Fibroblast of pulmonary artery (primary cell): ENCODE measurements around the gene SPA17.

Experiments
- DNase-seq: peaks from one replicate; pipeline ENCODE4 v3.0.0-alpha.2; 2010; ENCODE audit warnings: low read depth
- H3K4me3 ChIP-seq: replicated peaks from 2 replicates; pipeline ENCODE4 v1.5.1; 2011; ENCODE audit warnings: low read depth, mild to moderate bottlenecking, control low read depth, low read length, moderate library complexity
- CTCF ChIP-seq: IDR thresholded peaks from 2 replicates; pipeline ENCODE4 v1.5.1; 2011; ENCODE audit warnings: mild to moderate bottlenecking, control low read depth, low read length, inconsistent platforms; ENCODE audit errors: missing control alignments

Gene SPA17

GRCh38 chr11:124717786-124718651 lies 44.3 kb downstream of the SPA17 start:
- TF ChIP-seq CTCF: no peak
- peak; percentile 44 for DNase-seq
- H3K4me3 ChIP-seq: peak overlapping the region; percentile 41

- DNase-seq: no peak
- TF ChIP-seq CTCF: no peak
- H3K4me3 ChIP-seq: no peak overlapping the region
Observed at GRCh38 chr11:124718801-124719200, 45.1 kb downstream of the SPA17 start.

- H3K4me3 ChIP-seq: no peak overlapping the region
- no peak for DNase-seq
- no peak for TF ChIP-seq CTCF
Observed at GRCh38 chr11:124719534-124719933, 45.8 kb downstream of the SPA17 start.

GRCh38 chr11:124722176-124722575 lies 48.5 kb downstream of the SPA17 start:
- H3K4me3 ChIP-seq: no peak overlapping the region
- DNase-seq: no peak
- no peak for TF ChIP-seq CTCF

- DNase-seq: no peak
- TF ChIP-seq CTCF: no peak
- H3K4me3 ChIP-seq: peak overlapping the region; percentile 13
Observed at GRCh38 chr11:124724979-124725718, 51.4 kb downstream of the SPA17 start.

GRCh38 chr11:124725719-124726105 lies 52.0 kb downstream of the SPA17 start:
- peak overlapping the region; percentile 13 for H3K4me3 ChIP-seq
- TF ChIP-seq CTCF: no peak
- peak; percentile 89 for DNase-seq
